ENCODE results near the gene SERINC3.
"Not testable (repeated sequence)": the region's sequence is repeated elsewhere in the genome, so short reads cannot be mapped to it uniquely, and the experiment has no call there.

The SERINC3 gene

DNA sequence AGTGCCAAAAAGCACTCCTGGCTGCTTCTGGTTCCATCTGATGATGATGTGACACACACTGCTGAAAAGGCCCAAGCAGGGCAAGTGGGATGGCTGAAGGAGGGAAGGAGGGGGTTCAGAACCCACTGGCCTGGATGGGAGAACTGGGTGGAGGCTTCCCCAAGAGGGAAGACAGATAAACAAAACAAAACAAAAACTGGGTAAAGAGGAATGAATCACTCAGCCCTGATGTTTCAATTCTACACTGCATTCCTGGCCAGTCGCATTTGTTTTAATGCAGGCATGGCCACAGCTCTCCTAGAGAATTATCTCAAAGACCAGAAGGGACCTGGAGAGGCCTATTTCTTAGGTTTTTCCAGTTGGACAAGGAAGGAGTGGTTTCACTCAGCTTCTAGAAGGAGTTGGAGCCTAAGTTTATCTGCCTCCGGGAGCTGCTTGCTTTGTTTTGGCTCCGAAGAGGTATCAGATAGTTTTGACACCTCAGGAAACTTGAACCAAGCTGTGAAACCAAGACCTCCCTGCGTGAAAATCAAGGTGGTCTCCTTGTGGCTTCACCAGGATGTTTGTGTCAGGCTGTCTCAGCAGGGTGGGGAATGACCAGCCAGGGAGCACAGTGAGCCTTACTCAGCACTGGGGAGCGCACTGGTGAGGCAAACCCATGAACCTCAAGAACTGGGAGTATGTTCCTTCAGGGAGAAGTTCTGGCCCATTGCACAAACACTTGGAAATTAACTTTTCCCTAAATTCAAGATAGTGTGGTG, 30.1 kb downstream of the SERINC3 start:
- DNase-seq (ENCODE audit: low read depth), result no peak

DNA sequence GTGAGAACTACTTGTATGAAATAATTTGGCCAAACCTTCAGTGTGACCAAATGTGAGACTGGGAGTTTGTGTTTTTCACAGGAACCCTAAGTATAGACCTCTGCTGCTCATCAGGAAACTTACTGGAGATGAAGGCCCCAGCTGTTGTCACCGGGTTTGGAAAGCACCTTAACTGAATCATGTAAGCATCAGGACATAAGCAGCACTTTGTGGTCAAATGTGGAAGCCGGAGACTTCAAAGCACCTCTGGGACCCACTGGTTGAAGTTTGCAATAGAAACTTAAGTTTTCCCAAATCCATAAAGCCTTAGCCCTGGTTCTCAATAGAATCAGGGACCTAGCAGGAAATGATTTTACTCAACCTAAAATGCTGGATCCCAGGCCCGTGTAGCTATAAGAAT, 31.9 kb downstream of the SERINC3 start:
- no peak for DNase-seq (ENCODE audit: low read depth)

DNA sequence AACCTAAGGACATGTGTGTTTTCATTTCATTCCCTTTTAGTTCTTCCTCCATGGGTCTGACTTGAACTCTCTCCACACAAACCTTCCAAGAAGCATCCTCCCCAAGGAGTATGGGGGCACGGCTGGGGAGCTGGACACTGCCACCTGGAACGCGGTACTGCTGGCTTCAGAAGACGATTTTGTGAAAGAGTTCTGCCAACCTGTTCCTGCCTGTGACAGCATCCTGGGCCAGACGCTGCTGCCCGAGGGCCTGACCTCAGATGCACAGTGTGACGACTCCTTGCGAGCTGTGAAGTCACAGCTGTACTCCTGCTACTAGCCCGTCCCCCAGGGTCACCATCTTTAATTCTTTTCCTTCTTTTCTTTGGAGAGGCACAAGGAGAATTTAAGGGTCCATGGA, 32.6 kb downstream of the SERINC3 start:
- DNase-seq (ENCODE audit: low read depth), result no peak

- DNase-seq (ENCODE audit: low read depth), result no peak
Measured at GRCh38 chr20:44488551-44488950, 33.3 kb downstream of the SERINC3 start.

DNA sequence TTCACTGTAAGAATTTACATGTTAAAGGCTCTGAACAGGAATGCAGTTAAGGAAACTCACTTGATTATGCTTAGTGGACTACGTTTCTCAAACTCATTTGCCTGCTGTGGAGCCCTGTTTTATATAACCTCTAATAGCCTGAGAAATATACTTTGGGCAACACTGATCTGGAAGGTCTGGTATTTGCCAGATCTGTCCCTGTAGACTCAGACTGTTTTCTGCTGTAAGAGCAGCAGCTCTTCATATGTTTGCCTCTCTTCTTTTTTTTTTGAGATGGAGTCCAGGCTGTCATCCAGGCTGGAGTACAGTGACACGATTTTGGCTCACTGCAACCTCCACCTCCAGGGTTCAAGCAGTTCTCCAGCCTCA, 36.1 kb downstream of the SERINC3 start:
- no peak for DNase-seq (ENCODE audit: low read depth)

DNA sequence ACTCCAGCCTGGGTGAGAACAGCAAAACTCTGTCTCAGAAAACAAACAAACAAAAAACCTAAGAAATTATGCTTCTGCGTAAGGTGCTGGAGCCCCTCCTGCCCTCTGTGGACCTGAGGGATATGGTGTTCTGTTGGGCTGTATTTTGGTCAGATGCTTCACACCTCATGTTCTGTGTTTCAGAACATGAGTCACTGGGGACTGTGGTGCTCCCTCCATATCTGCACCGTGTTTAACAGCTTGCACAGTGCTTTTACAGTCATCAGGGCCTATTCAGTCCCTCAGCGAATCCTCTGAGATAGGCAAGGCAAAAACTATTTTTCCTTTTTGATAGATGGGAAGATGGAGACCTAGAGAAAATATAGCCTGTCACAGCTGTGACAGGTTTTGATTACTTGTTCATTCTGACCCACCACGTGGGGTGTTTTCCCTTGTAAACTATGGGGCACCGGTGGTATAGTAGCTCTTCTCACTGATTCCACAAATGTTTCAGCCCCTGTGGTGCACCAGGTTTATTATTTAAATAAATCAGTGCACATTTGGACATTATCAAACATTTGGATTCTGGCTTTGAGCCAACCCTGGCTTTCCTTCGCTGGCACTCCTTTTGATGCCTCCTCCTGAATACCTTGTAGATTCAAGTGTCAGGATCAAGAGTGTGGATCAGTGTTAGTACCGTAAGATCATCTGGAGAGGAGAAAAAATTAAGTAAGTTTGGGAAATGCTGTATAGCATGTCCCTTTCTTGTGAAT, 36.6 kb downstream of the SERINC3 start:
- no peak for DNase-seq (ENCODE audit: low read depth)

GRCh38 chr20:44483112-44483511, 38.8 kb downstream of the SERINC3 start:
- no peak for DNase-seq (ENCODE audit: low read depth)

DNA sequence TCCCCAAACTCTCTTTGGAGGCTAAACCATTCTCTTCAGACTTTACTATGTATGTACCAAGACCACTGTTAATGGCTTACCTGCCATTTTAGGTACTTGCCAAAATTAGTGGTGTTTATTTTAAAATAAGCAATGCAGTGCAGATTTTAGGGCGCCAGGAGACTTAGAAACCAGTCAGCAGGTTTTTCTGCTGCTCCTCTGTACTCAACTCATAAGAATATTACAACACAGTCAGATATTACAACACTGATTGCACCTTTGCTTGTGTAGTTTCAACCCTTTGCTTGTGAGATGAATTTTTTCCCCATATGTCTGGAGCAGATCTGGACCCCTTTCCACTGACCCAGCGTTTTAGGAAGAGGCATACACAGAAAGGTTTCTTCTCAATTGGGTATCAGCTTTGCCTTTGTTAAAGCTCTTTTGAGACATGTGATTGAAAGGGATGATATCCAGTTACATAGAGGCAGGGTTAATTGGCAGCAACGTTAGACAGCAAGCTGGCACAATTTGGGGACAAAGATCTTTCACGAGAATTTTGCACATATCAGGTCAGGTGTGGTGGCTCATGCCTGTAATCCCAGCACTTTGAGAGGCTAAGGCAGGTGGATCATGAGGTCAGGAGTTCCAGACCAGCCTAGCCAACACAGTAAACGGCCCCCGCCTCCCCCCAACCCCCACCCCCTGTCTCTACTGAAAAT, 40.0 kb downstream of the SERINC3 start:
- DNase-seq (ENCODE audit: low read depth), result no peak

DNA sequence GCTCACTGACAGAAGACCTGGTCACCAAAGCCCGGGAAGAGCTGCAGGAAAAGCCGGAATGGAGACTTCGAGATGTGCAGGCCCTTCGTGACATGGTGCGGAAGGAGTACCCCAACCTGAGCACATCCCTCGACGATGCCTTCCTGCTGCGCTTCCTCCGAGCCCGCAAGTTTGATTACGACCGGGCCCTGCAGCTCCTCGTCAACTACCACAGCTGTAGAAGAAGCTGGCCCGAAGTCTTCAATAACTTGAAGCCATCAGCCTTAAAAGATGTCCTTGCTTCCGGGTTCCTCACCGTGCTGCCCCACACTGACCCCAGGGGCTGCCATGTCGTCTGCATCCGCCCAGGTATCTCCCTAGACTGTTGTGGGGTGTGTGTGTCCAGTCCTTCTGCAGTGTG, 41.8 kb downstream of the SERINC3 start:
- DNase-seq (ENCODE audit: low read depth), result no peak

GRCh38 chr20:44479643-44480042, 42.2 kb downstream of the SERINC3 start:
- no peak for DNase-seq (ENCODE audit: low read depth)

GRCh38 chr20:44478206-44478605, 43.7 kb downstream of the SERINC3 start:
- no peak for DNase-seq (ENCODE audit: low read depth)

DNA sequence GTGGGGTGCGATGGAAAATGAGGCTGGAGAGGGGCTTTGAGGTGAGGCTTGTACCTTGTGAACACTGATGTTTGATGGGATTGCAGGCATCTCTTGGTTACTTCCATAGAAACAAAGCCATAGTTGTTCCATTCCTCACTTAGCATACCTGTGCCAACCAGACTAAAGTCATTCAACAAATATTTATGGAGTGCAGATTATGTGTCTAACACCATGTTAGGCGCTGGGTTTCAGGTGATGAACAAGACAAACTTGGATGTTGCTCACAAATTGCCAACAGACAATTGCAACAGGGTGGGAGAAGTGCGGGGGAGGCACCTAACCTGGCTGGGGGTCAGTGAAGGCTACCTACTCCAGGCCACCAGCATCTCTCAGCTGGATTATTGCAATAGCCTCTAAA, 44.7 kb downstream of the SERINC3 start:
- DNase-seq (ENCODE audit: low read depth), result no peak

DNA sequence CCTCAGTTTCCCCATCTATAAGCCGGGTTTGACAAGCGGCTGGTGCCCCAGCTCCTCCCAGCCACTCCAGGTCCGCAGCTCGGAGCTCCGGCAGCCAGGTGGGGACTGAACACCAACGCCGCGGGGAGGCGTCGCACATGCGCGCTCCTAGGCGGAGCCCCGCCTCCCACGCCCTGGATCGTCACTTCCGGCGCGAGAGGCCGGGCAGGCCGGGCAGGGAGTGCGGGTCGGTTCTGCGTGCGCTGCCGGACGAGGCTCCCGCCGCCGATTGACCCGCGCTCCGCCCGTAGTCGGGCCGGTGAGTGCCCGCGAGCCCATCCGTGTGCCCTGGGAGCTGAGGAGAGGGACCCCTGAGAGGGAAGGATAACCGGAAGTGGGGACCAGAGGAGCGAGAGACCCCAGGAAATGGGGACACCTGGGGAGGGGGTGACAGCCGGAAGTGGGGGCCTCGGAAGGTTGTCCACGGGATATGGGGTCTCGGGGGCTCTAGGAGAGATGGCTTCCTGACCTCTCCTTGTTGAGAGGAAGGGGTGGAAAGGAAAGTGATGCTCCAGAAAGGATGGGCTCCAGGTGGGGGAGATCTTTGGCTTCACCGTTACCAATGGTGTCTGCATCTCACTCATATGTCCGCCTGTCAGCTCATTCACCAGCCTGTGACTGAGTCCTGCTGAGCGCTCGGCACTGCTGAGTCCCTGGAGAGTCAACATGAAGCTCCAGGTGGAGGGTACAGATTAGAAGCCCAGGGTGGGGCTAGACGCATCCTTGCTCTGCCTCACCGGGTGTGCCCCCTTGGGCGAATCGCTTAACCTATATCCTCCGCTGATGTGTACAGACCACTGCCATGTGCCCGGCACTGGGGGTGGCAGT, 45.9 kb downstream of the SERINC3 start, which contains the start of gene TTPAL:
TSS of gene TTPAL (plus strand) at position 181 of the 867 bp plus-strand sequence. CDS start 4,126 bp downstream, outside the sequence.
- peak; percentile 93 for DNase-seq (ENCODE audit: low read depth)

DNA sequence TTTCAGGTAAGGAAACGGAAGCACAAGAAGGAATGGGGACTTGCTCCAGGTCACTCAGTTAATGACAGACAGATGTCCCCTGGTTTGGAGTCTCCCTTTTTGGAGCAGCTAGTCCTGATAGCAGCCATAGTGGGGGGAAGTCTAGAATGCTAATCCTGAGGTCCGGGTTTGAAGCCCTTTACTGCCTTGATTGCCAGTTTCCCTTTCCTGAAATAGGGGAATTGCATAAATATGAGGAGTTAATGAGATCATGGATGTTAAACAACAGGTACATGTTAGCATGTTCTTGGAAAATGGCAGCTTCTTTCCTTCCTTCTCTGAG, 46.5 kb downstream of the SERINC3 start:
- no peak for DNase-seq (ENCODE audit: low read depth)

GRCh38 chr20:44472283-44472682, 49.6 kb downstream of the SERINC3 start:
- DNase-seq (ENCODE audit: low read depth), result not testable (repeated sequence)

DNA sequence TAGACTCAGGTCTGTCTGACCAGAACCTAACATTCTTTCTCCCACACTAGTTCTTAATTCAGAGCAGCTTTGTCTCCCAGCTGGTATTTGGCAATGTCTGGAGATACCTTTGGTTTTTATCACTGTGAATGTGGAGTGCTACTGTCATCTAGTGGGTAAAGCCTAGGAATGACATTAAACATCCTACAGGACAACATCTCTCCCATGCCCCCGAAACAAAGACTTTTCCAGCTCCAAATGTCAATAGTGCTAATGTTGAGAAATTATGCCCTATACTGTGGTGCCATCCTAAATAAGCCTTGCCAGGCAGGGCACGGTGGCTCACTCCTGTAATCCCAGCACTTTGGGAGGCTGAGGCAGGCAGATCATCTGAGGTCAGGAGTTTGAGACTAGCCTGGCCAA, 50.4 kb downstream of the SERINC3 start:
- DNase-seq (ENCODE audit: low read depth), result no peak

DNA sequence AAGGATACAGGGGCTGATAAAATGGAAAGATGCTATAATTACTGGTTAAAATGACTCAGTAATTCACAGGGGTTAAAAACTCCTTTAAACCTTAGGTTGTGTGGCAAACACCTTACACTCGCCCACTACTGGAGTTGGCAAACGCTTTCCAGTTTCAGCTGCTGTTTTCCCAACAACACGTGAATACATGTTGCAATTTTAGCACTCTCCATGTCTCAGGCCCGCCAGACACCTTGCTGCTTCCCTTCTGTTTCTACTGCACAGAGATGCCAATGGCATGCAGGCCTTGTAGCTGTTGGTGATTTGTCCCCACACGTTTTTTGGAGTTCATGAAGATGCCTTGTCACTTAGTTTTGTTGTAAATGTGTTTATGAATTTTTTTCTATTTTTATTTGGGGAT, 51.5 kb downstream of the SERINC3 start:
- no peak for DNase-seq (ENCODE audit: low read depth)

DNA sequence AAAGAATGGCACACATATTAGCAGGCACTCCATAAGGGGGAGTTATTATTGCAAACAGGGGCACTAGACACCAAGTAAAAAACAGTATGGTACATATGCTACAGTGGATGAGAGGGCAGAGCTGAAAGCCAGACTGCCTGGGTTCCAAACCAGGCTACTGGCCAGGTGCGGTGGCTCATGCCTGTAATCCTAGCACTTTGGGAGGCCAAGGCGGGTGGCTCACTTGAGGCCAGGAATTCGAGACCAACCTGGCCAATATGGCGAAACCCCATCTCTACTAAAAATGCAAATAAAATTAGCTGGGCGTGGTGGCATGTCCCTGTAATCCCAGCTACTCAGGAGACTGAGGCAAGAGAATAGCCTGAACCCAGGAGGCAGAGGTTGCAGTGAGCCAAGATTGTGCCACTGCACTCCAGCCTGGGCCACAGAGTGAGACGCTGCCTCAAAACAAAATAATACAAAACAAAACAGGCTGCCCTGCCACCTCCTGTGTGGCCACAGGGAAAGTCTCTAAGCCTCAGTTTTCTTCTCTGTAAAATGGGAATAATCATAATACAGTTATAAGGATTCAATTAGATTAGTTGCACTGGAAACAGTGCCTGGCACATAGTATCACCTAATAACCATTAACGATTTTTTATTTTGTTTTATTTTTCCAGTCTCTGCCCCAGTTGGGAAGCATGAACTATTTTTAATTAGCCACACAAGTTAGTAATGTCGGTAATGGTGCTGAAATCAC, 53.7 kb downstream of the SERINC3 start:
- DNase-seq (ENCODE audit: low read depth), result no peak

DNA sequence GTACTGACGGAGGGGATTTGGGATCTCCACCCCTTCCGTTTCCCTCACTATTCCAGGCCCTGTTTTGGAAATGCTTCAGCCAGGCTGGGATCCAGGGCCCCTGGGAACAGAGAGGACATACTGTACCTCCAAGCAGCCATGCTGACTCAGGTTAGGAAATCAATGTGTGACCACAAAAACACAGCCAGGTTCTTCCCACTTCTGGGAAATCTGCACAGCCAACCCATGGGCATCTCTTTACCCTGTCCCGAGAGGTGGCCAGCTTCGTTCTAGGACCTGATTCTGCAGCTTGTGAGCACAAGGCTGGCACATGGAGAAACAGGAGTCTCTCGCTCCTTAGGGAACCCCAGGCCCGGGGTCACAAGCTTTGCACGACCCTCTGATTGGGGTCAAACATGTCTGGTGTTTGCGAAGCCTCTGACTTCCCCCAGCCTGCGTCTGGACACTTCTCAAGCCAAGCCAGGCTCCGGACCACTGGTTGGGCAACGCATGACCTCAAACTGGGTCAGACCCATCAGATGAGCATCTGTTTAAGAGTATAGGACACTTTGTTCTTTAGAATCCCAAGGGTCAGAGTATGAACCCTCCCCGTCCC, 54.5 kb downstream of the SERINC3 start:
- DNase-seq (ENCODE audit: low read depth), result no peak

DNA sequence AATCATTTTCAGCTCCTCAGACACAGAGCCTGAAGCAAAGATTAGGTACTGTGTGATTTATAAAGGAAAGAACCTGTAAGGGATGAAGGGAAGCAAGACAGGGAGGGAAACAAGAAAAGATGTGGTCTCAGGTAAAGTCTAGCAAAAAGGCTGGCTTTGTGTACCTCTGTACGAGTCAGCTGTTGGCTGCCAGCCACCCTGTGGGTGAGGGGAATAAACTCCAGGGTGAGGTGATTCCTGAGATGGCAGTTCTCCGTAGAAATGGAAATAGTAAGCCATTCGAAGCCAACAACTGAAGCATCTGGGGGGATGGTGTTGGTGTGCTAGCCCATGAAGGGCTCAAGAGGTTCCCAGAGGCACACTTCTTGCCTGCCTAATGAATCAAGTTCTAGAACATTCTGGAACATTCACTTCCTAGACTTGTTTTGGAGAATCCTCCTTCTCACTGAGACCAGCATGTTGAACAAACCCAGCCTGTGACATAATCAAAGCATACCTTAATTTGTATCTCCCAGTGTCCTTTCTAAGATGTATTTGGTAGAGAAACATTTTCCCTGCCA, 56.8 kb downstream of the SERINC3 start:
- DNase-seq (ENCODE audit: low read depth), result no peak

DNA sequence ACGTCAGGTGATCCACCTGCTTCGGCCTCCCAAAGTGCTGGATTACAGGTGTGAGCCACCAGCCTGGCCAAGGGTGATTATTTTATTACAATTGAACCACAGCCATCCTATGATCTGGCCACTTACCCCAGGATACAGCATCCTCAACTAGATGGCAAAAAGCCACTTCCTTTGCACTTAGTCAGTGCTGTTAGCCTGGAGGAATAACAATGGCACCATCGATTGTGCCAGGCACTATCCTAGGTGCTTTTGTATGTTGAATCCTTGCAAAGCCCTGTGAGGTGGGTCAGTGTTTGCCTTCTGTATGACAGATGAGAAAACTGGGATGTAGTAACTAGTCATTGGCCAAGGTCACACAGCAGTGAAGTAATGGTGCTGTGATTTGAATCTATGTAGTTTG, 57.4 kb downstream of the SERINC3 start:
- no peak for DNase-seq (ENCODE audit: low read depth)
